ENCODE results near the gene SYNGR3.
"Not testable (repeated sequence)": the region's sequence is repeated elsewhere in the genome, so short reads cannot be mapped to it uniquely, and the experiment has no call there.

The SYNGR3 gene

DNA sequence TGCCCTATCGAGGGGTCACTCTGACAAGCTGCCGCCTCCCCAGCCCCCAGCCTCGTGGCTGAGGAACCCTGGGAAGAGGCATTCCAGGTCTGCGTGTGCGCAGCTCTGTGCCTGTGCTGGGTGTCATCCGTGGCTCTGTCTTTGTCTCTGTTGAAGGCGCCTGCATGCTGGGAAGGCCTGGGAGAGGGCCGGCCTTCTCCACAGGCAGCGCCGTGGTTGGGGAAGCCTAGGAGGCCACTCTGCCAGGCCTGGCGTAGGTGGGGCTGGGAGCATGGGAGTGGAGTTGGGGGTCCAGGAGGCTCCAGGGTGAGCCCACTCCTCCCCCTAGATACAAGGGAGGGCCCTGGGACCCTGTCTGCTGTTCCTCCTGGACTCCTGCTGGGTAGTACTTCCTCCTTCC is 40.3 kb downstream of the SYNGR3 start:
- no peak for DNase-seq (ENCODE audit: extremely low spot score)
- CTCF ChIA-PET, result no interaction called here
- TF ChIP-seq SP1 (IDR thresholded peaks at IDR 0.05), result no peak
- TF ChIP-seq TARDBP (IDR thresholded peaks at IDR 0.05), result no peak
- no peak for TF ChIP-seq BHLHE40 (IDR thresholded peaks at IDR 0.05; ENCODE audit: borderline replicate concordance)
- TF ChIP-seq NFRKB (IDR thresholded peaks at IDR 0.05), result no peak
- no peak for TF ChIP-seq FOXM1 (IDR thresholded peaks at IDR 0.05; ENCODE audit: borderline replicate concordance)
- no peak for TF ChIP-seq HDGF (IDR thresholded peaks at IDR 0.05; ENCODE audit: borderline replicate concordance)
- no peak for TF ChIP-seq ZNF384 (IDR thresholded peaks at IDR 0.05)
- TF ChIP-seq FOXK2 (IDR thresholded peaks at IDR 0.05), result no peak
- TF ChIP-seq FOXA1 (IDR thresholded peaks at IDR 0.05), result no peak
- TF ChIP-seq ARNT (IDR thresholded peaks at IDR 0.05), result no peak
- TF ChIP-seq, protein P1, sequence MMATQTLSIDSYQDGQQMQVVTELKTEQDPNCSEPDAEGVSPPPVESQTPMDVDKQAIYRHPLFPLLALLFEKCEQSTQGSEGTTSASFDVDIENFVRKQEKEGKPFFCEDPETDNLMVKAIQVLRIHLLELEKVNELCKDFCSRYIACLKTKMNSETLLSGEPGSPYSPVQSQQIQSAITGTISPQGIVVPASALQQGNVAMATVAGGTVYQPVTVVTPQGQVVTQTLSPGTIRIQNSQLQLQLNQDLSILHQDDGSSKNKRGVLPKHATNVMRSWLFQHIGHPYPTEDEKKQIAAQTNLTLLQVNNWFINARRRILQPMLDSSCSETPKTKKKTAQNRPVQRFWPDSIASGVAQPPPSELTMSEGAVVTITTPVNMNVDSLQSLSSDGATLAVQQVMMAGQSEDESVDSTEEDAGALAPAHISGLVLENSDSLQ (IDR thresholded peaks at IDR 0.05), result no peak
- TF ChIP-seq ELF4 (IDR thresholded peaks at IDR 0.05), result no peak
- no peak for TF ChIP-seq L3MBTL2 (conservative IDR thresholded peaks at IDR 0.05)
- no peak for TF ChIP-seq SUZ12 (IDR thresholded peaks at IDR 0.05)
- POLR2A ChIA-PET, result no interaction called here

DNA sequence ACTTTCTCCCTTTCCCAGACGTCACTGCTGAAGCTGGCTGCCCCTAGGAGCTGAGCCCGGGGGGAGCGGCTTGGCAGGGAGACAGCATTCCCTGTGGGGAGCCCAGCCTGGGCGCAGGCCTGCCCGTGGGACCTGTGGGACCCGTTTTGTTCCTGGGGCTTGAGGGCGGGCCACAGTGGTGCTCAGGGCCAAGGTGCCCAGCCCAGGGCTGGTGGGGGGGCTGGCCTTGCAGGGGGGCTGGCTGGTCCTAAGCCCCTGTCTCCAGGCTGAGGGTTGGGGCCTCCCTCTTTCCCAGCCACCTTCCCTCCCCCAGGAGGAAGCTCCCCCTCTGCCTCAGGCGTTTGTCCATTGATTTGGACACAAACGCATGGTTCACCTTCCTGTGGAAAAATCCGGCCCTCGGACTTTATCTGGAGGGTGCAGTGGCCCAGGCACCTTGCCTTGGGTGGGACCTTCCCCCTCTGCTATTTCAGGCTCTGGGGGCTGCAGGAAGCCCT is 41.4 kb downstream of the SYNGR3 start:
- CTCF ChIA-PET, result interaction anchor here (0.7 kb wide), 1 partner anchor 46 kb away, joined by 5 read pairs; no protein-coding TSS in a partner anchor
- DNase-seq (ENCODE audit: extremely low spot score), result no peak
- no peak for TF ChIP-seq ELF4 (IDR thresholded peaks at IDR 0.05)
- POLR2A ChIA-PET, result no interaction called here

DNA sequence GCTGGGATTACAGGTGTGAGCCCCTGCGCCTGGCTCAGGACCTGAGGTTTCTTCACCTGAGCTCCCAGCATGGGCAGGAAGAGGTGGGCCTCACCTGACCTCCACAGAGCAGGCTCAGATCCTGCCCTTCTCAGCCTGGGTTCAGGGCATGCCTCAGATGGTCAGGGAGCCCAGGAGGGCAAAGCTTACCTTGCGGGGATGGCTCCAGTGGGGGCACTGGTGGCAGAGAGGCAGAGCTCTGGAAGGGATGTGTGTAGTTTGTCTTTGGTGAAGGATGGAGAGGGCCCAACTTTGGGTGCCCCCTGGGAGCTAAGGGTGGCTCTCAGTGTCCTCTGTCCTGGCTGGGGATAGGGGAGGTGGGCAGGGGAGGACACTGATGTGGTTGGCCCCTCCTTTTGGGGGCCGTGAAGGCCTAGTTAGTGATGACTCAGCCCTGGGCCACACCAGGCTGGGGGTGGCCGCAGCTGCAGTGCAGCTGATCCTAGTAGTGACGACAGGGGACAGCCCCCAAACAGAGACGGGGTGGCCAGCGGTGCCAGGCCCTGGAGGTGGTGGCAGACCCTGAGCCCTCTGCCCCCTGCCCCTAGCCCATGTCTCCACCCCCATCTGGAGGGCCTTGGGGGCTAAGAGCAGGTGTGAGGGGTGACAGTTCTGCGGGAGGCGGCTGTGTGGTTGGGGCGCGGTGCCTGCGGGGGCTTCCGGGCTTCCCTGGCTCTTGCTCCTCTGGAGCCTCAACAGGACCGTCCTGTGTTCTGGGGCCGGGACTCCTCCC is 42.7 kb downstream of the SYNGR3 start:
- no peak for TF ChIP-seq L3MBTL2 (conservative IDR thresholded peaks at IDR 0.05)
- no peak for TF ChIP-seq HDGF (IDR thresholded peaks at IDR 0.05; ENCODE audit: borderline replicate concordance)
- TF ChIP-seq BHLHE40 (IDR thresholded peaks at IDR 0.05; ENCODE audit: borderline replicate concordance), result no peak
- TF ChIP-seq ELF4 (IDR thresholded peaks at IDR 0.05), result no peak
- no peak for TF ChIP-seq FOXA1 (IDR thresholded peaks at IDR 0.05)
- no peak for TF ChIP-seq FOXK2 (IDR thresholded peaks at IDR 0.05)
- DNase-seq (ENCODE audit: extremely low spot score), result no peak
- CTCF ChIA-PET, result interaction anchor here (0.7 kb wide), 1 partner anchor 15 kb away, joined by 3 read pairs; the partner anchor contains the start of genes NTHL1 and TSC2
- POLR2A ChIA-PET, result interaction anchor here (0.7 to 1.2 kb wide), 6 partner anchors 15 to 171 kb away, joined by 3 to 5 read pairs (median 4); partner anchors contain the start of genes NTHL1, RPS2, TBL3 and TRAF7

DNA sequence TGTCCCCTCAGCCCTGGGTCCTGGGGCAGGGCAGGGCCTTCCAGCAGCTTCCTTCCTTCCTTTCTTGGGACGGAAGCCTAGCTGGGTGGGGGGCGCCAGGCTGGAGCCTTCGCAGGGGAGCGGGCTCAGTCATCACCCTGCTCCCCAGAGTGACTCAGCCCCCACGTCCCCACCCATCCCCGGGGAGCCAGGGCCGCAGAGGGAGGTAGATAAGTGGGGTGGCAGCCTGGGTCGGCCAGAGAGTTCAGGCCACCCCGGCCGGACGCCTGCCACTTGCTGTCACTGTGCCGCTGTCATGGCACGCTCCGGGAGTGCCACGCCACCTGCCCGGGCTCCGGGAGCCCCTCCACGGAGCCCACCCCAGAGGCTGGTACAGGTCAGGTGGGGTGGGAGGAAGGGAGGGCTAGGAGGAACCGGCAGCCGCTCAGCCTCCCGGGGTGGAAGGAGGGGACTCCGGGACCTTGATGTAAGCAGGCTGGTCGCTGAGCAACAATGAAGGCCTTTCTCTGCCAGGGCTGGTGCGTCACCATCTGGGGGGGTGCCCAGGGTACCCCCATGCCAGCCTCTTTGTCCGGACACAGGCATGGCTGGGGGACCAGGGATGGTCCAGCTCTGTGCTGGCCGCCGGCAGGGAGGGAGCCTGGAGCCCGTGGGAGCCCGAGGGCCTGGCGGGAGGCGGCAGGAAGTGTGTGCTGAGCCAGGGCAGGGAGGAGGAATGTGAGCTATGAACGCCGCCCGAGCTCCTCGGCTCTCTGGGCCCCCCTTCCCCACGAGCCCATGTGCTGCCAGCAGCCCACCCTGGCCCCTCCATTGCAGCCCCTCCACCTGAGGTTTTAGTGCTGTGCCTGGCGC is 43.5 kb downstream of the SYNGR3 start:
- DNase-seq (ENCODE audit: extremely low spot score), result no peak

DNA sequence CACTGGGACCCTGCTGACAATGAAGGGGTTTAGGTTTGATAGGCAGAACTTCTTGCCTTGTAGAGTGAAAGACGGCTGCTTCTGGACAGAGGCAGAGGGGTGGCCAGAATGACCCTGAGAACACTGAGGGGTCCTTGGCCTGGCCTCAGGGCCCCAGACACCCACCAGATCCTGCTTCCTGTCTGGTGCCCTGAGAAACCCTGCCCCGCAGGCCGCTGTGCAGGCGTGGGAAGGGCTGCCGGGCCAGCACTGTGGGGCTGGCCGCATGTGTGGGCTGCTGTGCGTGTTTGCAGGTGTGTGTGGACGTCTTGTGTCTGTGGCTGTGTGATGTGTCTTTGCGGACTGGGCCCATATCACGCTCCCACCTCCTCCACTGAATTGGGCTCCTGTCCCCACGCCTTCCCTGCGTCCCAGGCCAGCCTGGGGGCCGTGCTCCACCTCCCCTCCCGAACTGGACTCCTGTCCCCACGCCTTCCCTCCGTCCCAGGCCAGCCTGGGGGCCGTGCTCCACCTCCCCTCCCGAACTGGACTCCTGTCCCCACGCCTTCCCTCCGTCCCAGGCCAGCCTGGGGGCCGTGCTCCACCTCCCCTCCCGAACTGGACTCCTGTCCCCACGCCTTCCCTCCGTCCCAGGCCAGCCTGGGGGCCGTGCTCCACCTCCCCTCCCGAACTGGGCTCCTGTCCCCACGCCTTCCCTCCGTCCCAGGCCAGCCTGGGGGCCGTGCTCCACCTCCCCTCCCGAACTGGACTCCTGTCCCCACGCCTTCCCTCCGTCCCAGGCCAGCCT is 44.3 kb downstream of the SYNGR3 start:
- CTCF ChIA-PET, POLR2A ChIA-PET: not testable (repeated sequence)

More for the DNA sequence above, 43.5 kb downstream of the SYNGR3 start:
- POLR2A ChIA-PET, result interaction anchor here (0.7 to 1.0 kb wide), 2 partner anchors 121 to 170 kb away, joined by 3 read pairs; no protein-coding TSS in a partner anchor
- TF ChIP-seq FOXA1 (IDR thresholded peaks at IDR 0.05), result no peak
- no peak for TF ChIP-seq NFRKB (IDR thresholded peaks at IDR 0.05)
- TF ChIP-seq CTBP1 (IDR thresholded peaks at IDR 0.05; ENCODE audit: borderline replicate concordance), result no peak
- TF ChIP-seq FOXK2 (IDR thresholded peaks at IDR 0.05), result no peak
- no peak for TF ChIP-seq SUZ12 (IDR thresholded peaks at IDR 0.05)
- no peak for TF ChIP-seq FOXM1 (IDR thresholded peaks at IDR 0.05; ENCODE audit: borderline replicate concordance)
- no peak for TF ChIP-seq LEF1 (IDR thresholded peaks at IDR 0.05; ENCODE audit: borderline replicate concordance)
- TF ChIP-seq HDGF (IDR thresholded peaks at IDR 0.05; ENCODE audit: borderline replicate concordance), result no peak
- no peak for TF ChIP-seq ZNF384 (IDR thresholded peaks at IDR 0.05)
- no peak for TF ChIP-seq ARNT (IDR thresholded peaks at IDR 0.05)
- no peak for TF ChIP-seq SP1 (IDR thresholded peaks at IDR 0.05)
- TF ChIP-seq L3MBTL2 (conservative IDR thresholded peaks at IDR 0.05), result no peak
- CTCF ChIA-PET, result no interaction called here

DNA sequence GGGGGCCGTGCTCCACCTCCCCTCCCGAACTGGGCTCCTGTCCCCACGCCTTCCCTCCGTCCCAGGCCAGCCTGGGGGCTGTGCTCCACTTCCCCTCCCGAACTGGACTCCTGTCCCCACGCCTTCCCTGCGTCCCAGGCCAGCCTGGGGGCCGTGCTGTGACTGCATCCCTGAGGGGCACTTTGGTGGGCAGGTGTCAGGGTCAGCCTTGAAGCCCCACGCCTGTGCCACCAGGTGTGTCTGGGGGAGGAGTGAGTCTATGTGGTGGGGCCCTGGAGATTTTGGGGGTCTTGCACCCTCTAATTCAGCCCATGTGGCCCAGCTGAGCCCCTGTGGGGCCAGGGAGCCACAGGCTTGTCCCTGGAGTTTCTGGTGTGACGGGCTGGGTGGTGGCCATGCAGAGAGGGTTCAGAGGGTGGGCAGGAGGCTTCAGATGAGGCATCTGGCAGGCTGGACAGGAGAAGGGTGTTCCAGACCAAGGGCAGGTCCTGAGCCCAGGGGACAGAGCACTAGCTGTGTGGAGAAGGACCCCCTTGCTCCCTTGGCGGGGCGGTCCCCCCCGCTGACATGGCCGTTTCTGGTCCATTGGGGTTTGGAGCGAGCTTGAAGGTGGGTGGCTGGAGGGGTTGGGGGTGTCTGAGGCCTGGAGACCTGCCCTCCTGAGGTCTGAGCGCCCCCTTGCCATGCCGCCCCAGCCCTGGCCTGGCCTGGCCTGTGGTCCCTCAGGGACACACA is 45.1 kb downstream of the SYNGR3 start:
- no peak for DNase-seq (ENCODE audit: extremely low spot score)
- ChIA-PET POLR2A (interaction anchor here (1.5 to 3.3 kb wide), 2 partner anchors 12 to 70 kb away, joined by 5 to 10 read pairs; partner anchors contain the start of genes NTHL1, RPS2 and TSC2), CTCF (no interaction called here)
- TF ChIP-seq FOXK2 (IDR thresholded peaks at IDR 0.05), result no peak
- no peak for TF ChIP-seq ELF4 (IDR thresholded peaks at IDR 0.05)
- no peak for TF ChIP-seq L3MBTL2 (conservative IDR thresholded peaks at IDR 0.05)
- no peak for TF ChIP-seq ARNT (IDR thresholded peaks at IDR 0.05)
- no peak for TF ChIP-seq SUZ12 (IDR thresholded peaks at IDR 0.05)
- no peak for TF ChIP-seq FOXM1 (IDR thresholded peaks at IDR 0.05; ENCODE audit: borderline replicate concordance)
- TF ChIP-seq CTBP1 (IDR thresholded peaks at IDR 0.05; ENCODE audit: borderline replicate concordance), result no peak
- no peak for TF ChIP-seq BHLHE40 (IDR thresholded peaks at IDR 0.05; ENCODE audit: borderline replicate concordance)
- TF ChIP-seq FOXA1 (IDR thresholded peaks at IDR 0.05), result no peak
- TF ChIP-seq, protein P1 (IDR thresholded peaks at IDR 0.05), result no peak
- no peak for TF ChIP-seq LEF1 (IDR thresholded peaks at IDR 0.05; ENCODE audit: borderline replicate concordance)
- TF ChIP-seq HDGF (IDR thresholded peaks at IDR 0.05; ENCODE audit: borderline replicate concordance), result no peak
- TF ChIP-seq TARDBP (IDR thresholded peaks at IDR 0.05), result no peak

More for the DNA sequence above, 44.3 kb downstream of the SYNGR3 start:
- not testable (repeated sequence) for DNase-seq (ENCODE audit: extremely low spot score)

Measured in HEK293T (cell line).